Right kidney (tissue), 1 donor: ENCODE results near the gene HIVEP3.

Experiments
- DNase-seq: peaks from one replicate; pipeline ENCODE4 v3.0.0-alpha.2; 2016

Gene HIVEP3

GRCh38 chr1:41663671-41664400 is 254.9 kb downstream of the HIVEP3 start:
- no peak for DNase-seq

GRCh38 chr1:41662765-41663437 is 255.8 kb downstream of the HIVEP3 start:
- peak; percentile 18 for DNase-seq

- DNase-seq: peak; percentile 79
These were observed 256.5 kb downstream of the HIVEP3 start for GRCh38 chr1:41662061-41662764.

- DNase-seq: peak; percentile 59
These were observed 257.2 kb downstream of the HIVEP3 start for GRCh38 chr1:41661428-41662060.

- DNase-seq: no peak
These were observed 257.9 kb downstream of the HIVEP3 start for GRCh38 chr1:41660570-41661427.

GRCh38 chr1:41659903-41660302 is 258.8 kb downstream of the HIVEP3 start:
- DNase-seq: no peak

GRCh38 chr1:41659159-41659495 is 259.6 kb downstream of the HIVEP3 start:
- no peak for DNase-seq

- no peak for DNase-seq
These were observed 260.1 kb downstream of the HIVEP3 start for GRCh38 chr1:41658431-41659158.

GRCh38 chr1:41657679-41658295 is 260.9 kb downstream of the HIVEP3 start:
- no peak for DNase-seq

- DNase-seq: no peak
These were observed 261.8 kb downstream of the HIVEP3 start for GRCh38 chr1:41656825-41657500.

GRCh38 chr1:41656068-41656467 is 262.7 kb downstream of the HIVEP3 start:
- no peak for DNase-seq

GRCh38 chr1:41655632-41656031 is 263.1 kb downstream of the HIVEP3 start:
- DNase-seq: no peak

- DNase-seq: no peak
These were observed 265.1 kb downstream of the HIVEP3 start for GRCh38 chr1:41653574-41653973.

GRCh38 chr1:41652384-41653265 is 266.1 kb downstream of the HIVEP3 start:
- no peak for DNase-seq

GRCh38 chr1:41650028-41650880 is 268.5 kb downstream of the HIVEP3 start:
- no peak for DNase-seq

GRCh38 chr1:41649396-41650027 is 269.2 kb downstream of the HIVEP3 start:
- no peak for DNase-seq

GRCh38 chr1:41648844-41649243 is 269.9 kb downstream of the HIVEP3 start:
- DNase-seq: no peak

GRCh38 chr1:41648230-41648629 is 270.5 kb downstream of the HIVEP3 start:
- no peak for DNase-seq
